Panc1 (cell line): ENCODE results near the gene FAM98C. TPM values are rescaled to one million over a fixed set of nuclear protein-coding genes. Genes with fewer than 3 reads are reported as not detected.

Source experiments
- ATAC-seq: fragments of 200-7000 bp; cut with Tn5 transposase; 2 replicates; pipeline ENCODE4 v1.9.1; 2020; ENCODE audit warnings: mild to moderate bottlenecking, moderate library complexity
- BruUV-seq: library from RNA; stranded (reverse); fragments of 400-500 nt; replicated peaks from 2 replicates; lab custom pipeline; 2021; lab: Mats Ljungman, UMichigan
- CTCF ChIA-PET: fragments of 300-600 bp; sonication (Branson Sonifier 250); formaldehyde crosslinking; loops from one replicate; lab custom pipeline; 2022; ENCODE audit warnings: antibody characterized with exemption; lab: Charles Lee
- POLR2A ChIA-PET: fragments of 300-600 bp; sonication (Branson Sonifier 250); formaldehyde crosslinking; loops from one replicate; lab custom pipeline; 2022; ENCODE audit warnings: antibody characterized with exemption; lab: Charles Lee
- DNase-seq: peaks from one replicate; pipeline ENCODE4 v3.0.0-alpha.2; 2010; ENCODE audit warnings: low read depth, low spot score
- H3K27ac ChIP-seq: 2 replicates; pipeline ENCODE4 v1.5.1; 2011; ENCODE audit warnings: mild to moderate bottlenecking, low read length, inconsistent platforms
- H3K27me3 ChIP-seq: fragments of 200-500 bp; sonication (Bioruptor generic); 2 replicates; pipeline ENCODE4 v1.6.0; 2014; ENCODE audit warnings: low read length, inconsistent platforms; ENCODE audit not compliant: control insufficient read depth, insufficient read depth
- H3K36me3 ChIP-seq: fragments of 200-500 bp; sonication (Bioruptor generic); 2 replicates; pipeline ENCODE4 v1.5.1; 2014; ENCODE audit warnings: inconsistent platforms, mild to moderate bottlenecking, low read length, moderate library complexity; ENCODE audit not compliant: control insufficient read depth, insufficient read depth
- H3K4me1 ChIP-seq: 2 replicates; pipeline ENCODE4 v1.5.1; 2011; ENCODE audit warnings: inconsistent platforms, mild to moderate bottlenecking, low read length, moderate library complexity; ENCODE audit not compliant: control insufficient read depth, insufficient read depth
- H3K4me3 ChIP-seq, 2 experiments: 2 replicates each; pipeline ENCODE4 v1.5.1; 2011 to 2012; ENCODE audit warnings: low read depth in 2 of 2, low read length in 2 of 2, mild to moderate bottlenecking in 2 of 2, inconsistent platforms in 1 of 2, moderate library complexity in 1 of 2
- H3K9me3 ChIP-seq: fragments of 200-500 bp; sonication (Bioruptor generic); 2 replicates; pipeline ENCODE4 v1.5.1; 2014; ENCODE audit warnings: low read depth, mild to moderate bottlenecking, inconsistent platforms, low read length, moderate library complexity; ENCODE audit not compliant: control insufficient read depth, insufficient read depth
- POLR2AphosphoS5 ChIP-seq: IDR thresholded peaks from 2 replicates; pipeline ENCODE4 v1.6.1; 2012; ENCODE audit warnings: mild to moderate bottlenecking, low read depth, low read length, moderate library complexity
- SIN3A ChIP-seq: IDR thresholded peaks from 2 replicates; pipeline ENCODE4 v1.6.1; 2012; ENCODE audit warnings: low read depth, mild to moderate bottlenecking, low read length, moderate library complexity, borderline replicate concordance; ENCODE audit not compliant: insufficient read depth
- TCF7L2 ChIP-seq: IDR thresholded peaks from 2 replicates; pipeline ENCODE4 v1.6.1; 2011; ENCODE audit warnings: mild to moderate bottlenecking, low read depth, low read length, inconsistent platforms
- in situ Hi-C: cut with HindIII; loops from 2 replicates; pipeline ENCODE4 v1.10.0; 2016; ENCODE audit warnings: low sequenced_read_pairs, low pct_unique_long_range_greater_than_20kb
- intact Hi-C: fragments of 100-400 bp; cut with micrococcal nuclease; formaldehyde crosslinking; loops from one replicate; pipeline ENCODE4 v1.10.0; 2022; ENCODE audit not compliant: unreplicated experiment
- total RNA-seq: library from RNA; stranded (reverse); gene quantifications from one replicate; pipeline ENCODE4 v1.2.1, GENCODE V29; 2021; ENCODE audit not compliant: unreplicated experiment
- TF ChIP-seq, protein P1 (sequence below), 2 experiments: IDR thresholded peaks; 2 replicates each; pipeline ENCODE4 v1.6.1; 2011 to 2012; ENCODE audit warnings: low read depth in 2 of 2, control low read depth in 1 of 2, low read length in 1 of 2, mild to moderate bottlenecking in 1 of 2, moderate library complexity in 1 of 2; ENCODE audit not compliant: insufficient read depth in 1 of 2
- TF ChIP-seq, protein P2 (sequence below): fragments of 450-650 bp; IDR thresholded peaks from 2 replicates; pipeline ENCODE4 v1.5.1; 2017; ENCODE audit warnings: mild to moderate bottlenecking

Gene FAM98C
- total RNA-seq, 1 experiment from 2014 or later: 24.7 TPM

DNA sequence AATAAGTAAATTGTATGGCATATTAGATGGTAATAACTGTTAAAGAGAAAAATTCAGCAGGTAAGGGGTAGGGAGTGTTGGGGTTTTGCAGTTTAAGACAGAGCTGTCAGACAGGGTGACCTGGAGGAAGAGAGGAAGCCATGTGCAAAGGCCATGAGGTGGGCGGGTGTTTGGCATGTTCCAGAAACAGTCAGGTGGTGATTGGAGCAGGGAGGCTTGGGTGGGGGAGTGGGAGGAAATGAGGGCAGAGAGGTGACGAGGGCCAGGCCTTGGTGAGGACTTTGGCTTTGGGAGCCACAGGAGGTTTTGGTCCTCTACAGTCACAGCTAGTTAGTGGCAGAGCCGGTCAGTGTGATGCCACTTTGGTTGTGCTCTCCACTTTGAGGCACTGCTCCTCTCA, 50.7 kb downstream of the FAM98C start:
- in situ Hi-C loops (no loop called here), intact Hi-C loops (no loop called here)
- no peak for ATAC-seq
- DNase-seq: no peak
- no peak for TF ChIP-seq TCF7L2
- no peak for TF ChIP-seq SIN3A
- TF ChIP-seq, protein P1, sequence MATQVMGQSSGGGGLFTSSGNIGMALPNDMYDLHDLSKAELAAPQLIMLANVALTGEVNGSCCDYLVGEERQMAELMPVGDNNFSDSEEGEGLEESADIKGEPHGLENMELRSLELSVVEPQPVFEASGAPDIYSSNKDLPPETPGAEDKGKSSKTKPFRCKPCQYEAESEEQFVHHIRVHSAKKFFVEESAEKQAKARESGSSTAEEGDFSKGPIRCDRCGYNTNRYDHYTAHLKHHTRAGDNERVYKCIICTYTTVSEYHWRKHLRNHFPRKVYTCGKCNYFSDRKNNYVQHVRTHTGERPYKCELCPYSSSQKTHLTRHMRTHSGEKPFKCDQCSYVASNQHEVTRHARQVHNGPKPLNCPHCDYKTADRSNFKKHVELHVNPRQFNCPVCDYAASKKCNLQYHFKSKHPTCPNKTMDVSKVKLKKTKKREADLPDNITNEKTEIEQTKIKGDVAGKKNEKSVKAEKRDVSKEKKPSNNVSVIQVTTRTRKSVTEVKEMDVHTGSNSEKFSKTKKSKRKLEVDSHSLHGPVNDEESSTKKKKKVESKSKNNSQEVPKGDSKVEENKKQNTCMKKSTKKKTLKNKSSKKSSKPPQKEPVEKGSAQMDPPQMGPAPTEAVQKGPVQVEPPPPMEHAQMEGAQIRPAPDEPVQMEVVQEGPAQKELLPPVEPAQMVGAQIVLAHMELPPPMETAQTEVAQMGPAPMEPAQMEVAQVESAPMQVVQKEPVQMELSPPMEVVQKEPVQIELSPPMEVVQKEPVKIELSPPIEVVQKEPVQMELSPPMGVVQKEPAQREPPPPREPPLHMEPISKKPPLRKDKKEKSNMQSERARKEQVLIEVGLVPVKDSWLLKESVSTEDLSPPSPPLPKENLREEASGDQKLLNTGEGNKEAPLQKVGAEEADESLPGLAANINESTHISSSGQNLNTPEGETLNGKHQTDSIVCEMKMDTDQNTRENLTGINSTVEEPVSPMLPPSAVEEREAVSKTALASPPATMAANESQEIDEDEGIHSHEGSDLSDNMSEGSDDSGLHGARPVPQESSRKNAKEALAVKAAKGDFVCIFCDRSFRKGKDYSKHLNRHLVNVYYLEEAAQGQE (IDR thresholded peaks at IDR 0.05; ENCODE audit: insufficient read depth in 1 of 2, low read depth in 2 of 2, low read length in 1 of 2): no peak
- TF ChIP-seq POLR2AphosphoS5: no peak
- TF ChIP-seq, protein P2, sequence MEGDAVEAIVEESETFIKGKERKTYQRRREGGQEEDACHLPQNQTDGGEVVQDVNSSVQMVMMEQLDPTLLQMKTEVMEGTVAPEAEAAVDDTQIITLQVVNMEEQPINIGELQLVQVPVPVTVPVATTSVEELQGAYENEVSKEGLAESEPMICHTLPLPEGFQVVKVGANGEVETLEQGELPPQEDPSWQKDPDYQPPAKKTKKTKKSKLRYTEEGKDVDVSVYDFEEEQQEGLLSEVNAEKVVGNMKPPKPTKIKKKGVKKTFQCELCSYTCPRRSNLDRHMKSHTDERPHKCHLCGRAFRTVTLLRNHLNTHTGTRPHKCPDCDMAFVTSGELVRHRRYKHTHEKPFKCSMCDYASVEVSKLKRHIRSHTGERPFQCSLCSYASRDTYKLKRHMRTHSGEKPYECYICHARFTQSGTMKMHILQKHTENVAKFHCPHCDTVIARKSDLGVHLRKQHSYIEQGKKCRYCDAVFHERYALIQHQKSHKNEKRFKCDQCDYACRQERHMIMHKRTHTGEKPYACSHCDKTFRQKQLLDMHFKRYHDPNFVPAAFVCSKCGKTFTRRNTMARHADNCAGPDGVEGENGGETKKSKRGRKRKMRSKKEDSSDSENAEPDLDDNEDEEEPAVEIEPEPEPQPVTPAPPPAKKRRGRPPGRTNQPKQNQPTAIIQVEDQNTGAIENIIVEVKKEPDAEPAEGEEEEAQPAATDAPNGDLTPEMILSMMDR: no peak
- H3K27ac ChIP-seq: no peak overlapping the region
- POLR2A ChIA-PET: no interaction called here
- H3K9me3 ChIP-seq: no peaks in the 10 kb centered on the region
- H3K36me3 ChIP-seq: no peaks in the 10 kb centered on the region
- no peaks in the 10 kb centered on the region for H3K4me1 ChIP-seq
- H3K27me3 ChIP-seq: no peaks in the 10 kb centered on the region
- BruUV-seq: no TSS peak
- CTCF ChIA-PET: interaction anchor here (1.0 kb wide), 1 partner anchor 51 kb away, joined by 5 read pairs; the partner anchor contains the start of gene FAM98C
- no peak overlapping the region for H3K4me3 ChIP-seq

DNA sequence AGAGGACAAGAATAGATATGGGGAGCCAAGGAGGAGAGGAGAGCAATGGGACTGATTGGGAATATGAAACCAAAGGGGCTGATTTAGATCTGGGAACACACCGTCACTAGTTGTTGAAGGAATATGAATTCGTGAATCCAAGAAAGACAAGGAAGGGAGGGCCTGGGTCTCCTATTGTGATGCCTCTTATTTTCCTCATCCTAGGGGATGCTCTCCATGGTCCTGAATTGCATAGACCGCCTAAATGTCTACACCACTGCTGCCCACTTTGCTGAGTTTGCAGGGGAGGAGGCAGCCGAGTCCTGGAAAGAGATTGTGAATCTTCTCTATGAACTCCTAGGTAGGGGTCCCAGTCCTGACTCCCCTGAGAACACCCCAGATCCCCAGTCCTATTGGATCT, 52.1 kb downstream of the FAM98C start:
- ChIA-PET CTCF (no interaction called here), POLR2A (no interaction called here)
- DNase-seq (no peak), ATAC-seq (no peak)
- no peaks in the 10 kb centered on the region for H3K4me1 ChIP-seq
- BruUV-seq: no TSS peak
- intact Hi-C loops: no loop called here
- in situ Hi-C loops: no loop called here
- H3K27ac ChIP-seq: no peak overlapping the region
- no peak overlapping the region for H3K4me3 ChIP-seq
- no peaks in the 10 kb centered on the region for H3K9me3 ChIP-seq
- no peak for TF ChIP-seq POLR2AphosphoS5
- TF ChIP-seq, protein P1 (IDR thresholded peaks at IDR 0.05; ENCODE audit: insufficient read depth in 1 of 2, low read depth in 2 of 2, low read length in 1 of 2): peak; percentile 92 to 96
- H3K27me3 ChIP-seq: no peaks in the 10 kb centered on the region
- no peaks in the 10 kb centered on the region for H3K36me3 ChIP-seq
